Measurements from ENCODE around the gene HMX1. TPM values are rescaled to one million over a fixed set of nuclear protein-coding genes. Genes with fewer than 3 reads are reported as not detected.

The HMX1 gene
- total and polyA plus RNA-seq, 2 experiments from 2014 or later = not detected

GRCh38 chr4:8835521-8836365 is 35.9 kb downstream of the HMX1 start:
- H3K27ac ChIP-seq = no peak overlapping the region
- no peak for DNase-seq (ENCODE audit: low spot score)
- 90% methylated on average over 15 of the region's 15 CpGs for WGBS (ENCODE audit: low lambda C conversion rate, missing lambda C conversion rate)
- H3K9me2 ChIP-seq (replicated peaks; ENCODE audit: insufficient read depth) = no peaks in the 10 kb centered on the region
- no peak overlapping the region for H3K4me3 ChIP-seq
- no peak overlapping the region for H2AFZ ChIP-seq
- H3K79me2 ChIP-seq = no peaks in the 10 kb centered on the region
- H3K27me3 ChIP-seq = no peaks in the 10 kb centered on the region
- TF ChIP-seq, protein P1, sequence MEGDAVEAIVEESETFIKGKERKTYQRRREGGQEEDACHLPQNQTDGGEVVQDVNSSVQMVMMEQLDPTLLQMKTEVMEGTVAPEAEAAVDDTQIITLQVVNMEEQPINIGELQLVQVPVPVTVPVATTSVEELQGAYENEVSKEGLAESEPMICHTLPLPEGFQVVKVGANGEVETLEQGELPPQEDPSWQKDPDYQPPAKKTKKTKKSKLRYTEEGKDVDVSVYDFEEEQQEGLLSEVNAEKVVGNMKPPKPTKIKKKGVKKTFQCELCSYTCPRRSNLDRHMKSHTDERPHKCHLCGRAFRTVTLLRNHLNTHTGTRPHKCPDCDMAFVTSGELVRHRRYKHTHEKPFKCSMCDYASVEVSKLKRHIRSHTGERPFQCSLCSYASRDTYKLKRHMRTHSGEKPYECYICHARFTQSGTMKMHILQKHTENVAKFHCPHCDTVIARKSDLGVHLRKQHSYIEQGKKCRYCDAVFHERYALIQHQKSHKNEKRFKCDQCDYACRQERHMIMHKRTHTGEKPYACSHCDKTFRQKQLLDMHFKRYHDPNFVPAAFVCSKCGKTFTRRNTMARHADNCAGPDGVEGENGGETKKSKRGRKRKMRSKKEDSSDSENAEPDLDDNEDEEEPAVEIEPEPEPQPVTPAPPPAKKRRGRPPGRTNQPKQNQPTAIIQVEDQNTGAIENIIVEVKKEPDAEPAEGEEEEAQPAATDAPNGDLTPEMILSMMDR (IDR thresholded peaks at IDR 0.05; ENCODE audit: poor library complexity) = no peak
- TF ChIP-seq EZH2phosphoT487 (IDR thresholded peaks at IDR 0.05; ENCODE audit: low read depth, severe bottlenecking, unreplicated experiment) (no peak), EZH2 (IDR thresholded peaks at IDR 0.05; ENCODE audit: borderline replicate concordance) (no peak)
- H3K9me3 ChIP-seq (ENCODE audit: low read depth) = no peaks in the 10 kb centered on the region
- no peaks in the 10 kb centered on the region for H4K20me1 ChIP-seq (ENCODE audit: insufficient read depth, poor library complexity, severe bottlenecking)
- no peaks in the 10 kb centered on the region for H3K36me3 ChIP-seq (replicated peaks; ENCODE audit: insufficient read depth, low read depth)
- H3K4me1 ChIP-seq (ENCODE audit: insufficient read depth) = no peaks in the 10 kb centered on the region
- no peak overlapping the region for H3K4me2 ChIP-seq

GRCh38 chr4:8834681-8835220 is 36.9 kb downstream of the HMX1 start:
- TF ChIP-seq EZH2 (IDR thresholded peaks at IDR 0.05; ENCODE audit: borderline replicate concordance) (no peak), EZH2phosphoT487 (IDR thresholded peaks at IDR 0.05; ENCODE audit: low read depth, severe bottlenecking, unreplicated experiment) (no peak)
- TF ChIP-seq, protein P1 (IDR thresholded peaks at IDR 0.05; ENCODE audit: poor library complexity) = no peak
- no peaks in the 10 kb centered on the region for H3K27me3 ChIP-seq
- no peaks in the 10 kb centered on the region for H3K79me2 ChIP-seq
- H3K4me2 ChIP-seq = no peak overlapping the region
- DNase-seq (ENCODE audit: low spot score) = no peak
- H2AFZ ChIP-seq = no peak overlapping the region
- H3K36me3 ChIP-seq (replicated peaks; ENCODE audit: insufficient read depth, low read depth) = no peaks in the 10 kb centered on the region
- 57% methylated on average over 10 of the region's 11 CpGs for WGBS (ENCODE audit: low lambda C conversion rate, missing lambda C conversion rate)
- H3K9me3 ChIP-seq (ENCODE audit: low read depth) = no peaks in the 10 kb centered on the region
- H4K20me1 ChIP-seq (ENCODE audit: insufficient read depth, poor library complexity, severe bottlenecking) = no peaks in the 10 kb centered on the region
- H3K4me3 ChIP-seq = no peak overlapping the region
- H3K9me2 ChIP-seq (replicated peaks; ENCODE audit: insufficient read depth) = no peaks in the 10 kb centered on the region
- H3K4me1 ChIP-seq (ENCODE audit: insufficient read depth) = no peaks in the 10 kb centered on the region
- H3K27ac ChIP-seq = no peak overlapping the region

- WGBS (ENCODE audit: low lambda C conversion rate, missing lambda C conversion rate) = 72% methylated on average over 18 of the region's 18 CpGs
- H2AFZ ChIP-seq = no peak overlapping the region
- H3K27ac ChIP-seq = no peak overlapping the region
- no peak overlapping the region for H3K4me2 ChIP-seq
- no peak for TF ChIP-seq EZH2phosphoT487 (IDR thresholded peaks at IDR 0.05; ENCODE audit: low read depth, severe bottlenecking, unreplicated experiment)
- TF ChIP-seq EZH2 (IDR thresholded peaks at IDR 0.05; ENCODE audit: borderline replicate concordance) = no peak
- TF ChIP-seq, protein P1 (IDR thresholded peaks at IDR 0.05; ENCODE audit: poor library complexity) = no peak
- H3K9me2 ChIP-seq (replicated peaks; ENCODE audit: insufficient read depth) = no peaks in the 10 kb centered on the region
- no peak for DNase-seq (ENCODE audit: low spot score)
- no peaks in the 10 kb centered on the region for H3K27me3 ChIP-seq
- no peaks in the 10 kb centered on the region for H3K79me2 ChIP-seq
- no peaks in the 10 kb centered on the region for H3K9me3 ChIP-seq (ENCODE audit: low read depth)
- H3K36me3 ChIP-seq (replicated peaks; ENCODE audit: insufficient read depth, low read depth) = no peaks in the 10 kb centered on the region
- no peaks in the 10 kb centered on the region for H3K4me1 ChIP-seq (ENCODE audit: insufficient read depth)
- no peaks in the 10 kb centered on the region for H4K20me1 ChIP-seq (ENCODE audit: insufficient read depth, poor library complexity, severe bottlenecking)
- no peak overlapping the region for H3K4me3 ChIP-seq
These were observed 39.3 kb downstream of the HMX1 start for GRCh38 chr4:8832113-8832915.

Data from hepatocyte (in vitro differentiated cells).